Ectodermal cell (in vitro differentiated cells): Measurements from ENCODE around the gene CHAT.

Experiments used
- H3K27ac ChIP-seq: 2 replicates; pipeline ENCODE4 v1.7.0; 2013; ENCODE audit warnings: mild to moderate bottlenecking, low read depth, low read length; ENCODE audit not compliant: insufficient read depth, poor library complexity, severe bottlenecking
- H3K27me3 ChIP-seq: 2 replicates; pipeline ENCODE4 v1.7.0; 2013; ENCODE audit warnings: mild to moderate bottlenecking, low read length; ENCODE audit not compliant: insufficient read depth, control insufficient read depth, poor library complexity, severe bottlenecking
- H3K36me3 ChIP-seq: one replicate; pipeline ENCODE4 v1.7.0; 2013; ENCODE audit warnings: low read length; ENCODE audit not compliant: control insufficient read depth, insufficient read depth
- H3K4me1 ChIP-seq: one replicate; pipeline ENCODE4 v1.7.0; 2013; ENCODE audit warnings: low read length; ENCODE audit not compliant: control insufficient read depth, insufficient read depth
- H3K4me3 ChIP-seq: 2 replicates; pipeline ENCODE4 v1.7.0; 2013; ENCODE audit warnings: low read depth, low read length, control low read depth; ENCODE audit not compliant: insufficient read depth
- H3K9me3 ChIP-seq: 2 replicates; pipeline ENCODE4 v1.7.0; 2013; ENCODE audit warnings: mild to moderate bottlenecking, low read length, moderate library complexity; ENCODE audit not compliant: control insufficient read depth
- WGBS, 2 experiments: methylation state at CpG; one replicate each; pipeline ENCODE4 v1.1.7; 2013; ENCODE audit warnings: missing lambda C conversion rate in 2 of 2; 5-methylcytosine and 5-hydroxymethylcytosine counted together

Gene CHAT

GRCh38 chr10:49629431-49629881 lies 15.6 kb downstream of the CHAT start:
- H3K27ac ChIP-seq: no peak overlapping the region
- no peaks in the 10 kb centered on the region for H3K4me1 ChIP-seq
- no peak overlapping the region for H3K4me3 ChIP-seq
- WGBS, 2 experiments: 87 to 88% methylated on average over 9 of the region's 9 CpGs
- no peaks in the 10 kb centered on the region for H3K27me3 ChIP-seq
- H3K36me3 ChIP-seq: no peaks in the 10 kb centered on the region
- no peaks in the 10 kb centered on the region for H3K9me3 ChIP-seq

GRCh38 chr10:49631975-49632374 lies 18.1 kb downstream of the CHAT start:
- no peak overlapping the region for H3K27ac ChIP-seq
- 94 to 96% methylated on average over 6 of the region's 6 CpGs for WGBS, 2 experiments
- H3K4me1 ChIP-seq: no peaks in the 10 kb centered on the region
- no peaks in the 10 kb centered on the region for H3K9me3 ChIP-seq
- H3K27me3 ChIP-seq: no peaks in the 10 kb centered on the region
- no peaks in the 10 kb centered on the region for H3K36me3 ChIP-seq
- no peak overlapping the region for H3K4me3 ChIP-seq

GRCh38 chr10:49632406-49633317 lies 18.8 kb downstream of the CHAT start:
- H3K36me3 ChIP-seq: no peaks in the 10 kb centered on the region
- no peaks in the 10 kb centered on the region for H3K9me3 ChIP-seq
- H3K4me3 ChIP-seq: no peak overlapping the region
- H3K27ac ChIP-seq: no peak overlapping the region
- no peaks in the 10 kb centered on the region for H3K27me3 ChIP-seq
- WGBS, 2 experiments: 72 to 74% methylated on average over 12 of the region's 12 CpGs
- no peaks in the 10 kb centered on the region for H3K4me1 ChIP-seq

- H3K4me3 ChIP-seq: no peak overlapping the region
- WGBS, 2 experiments: 81 to 82% methylated on average over 13 of the region's 13 CpGs
- H3K9me3 ChIP-seq: no peaks in the 10 kb centered on the region
- H3K27me3 ChIP-seq: no peaks in the 10 kb centered on the region
- no peaks in the 10 kb centered on the region for H3K36me3 ChIP-seq
- no peak overlapping the region for H3K27ac ChIP-seq
- H3K4me1 ChIP-seq: no peaks in the 10 kb centered on the region
Observed at GRCh38 chr10:49633327-49634068, 19.7 kb downstream of the CHAT start.

GRCh38 chr10:49634069-49634660 lies 20.3 kb downstream of the CHAT start:
- WGBS, 2 experiments: 88 to 90% methylated on average over 7 to 8 of the region's 8 CpGs
- Histone ChIP-seq H3K27ac (no peak overlapping the region), H3K4me3 (no peak overlapping the region), H3K27me3 (no peaks in the 10 kb centered on the region), H3K4me1 (no peaks in the 10 kb centered on the region), H3K9me3 (no peaks in the 10 kb centered on the region), H3K36me3 (no peaks in the 10 kb centered on the region)

GRCh38 chr10:49642311-49642710 lies 28.5 kb downstream of the CHAT start:
- Histone ChIP-seq H3K4me3 (no peak overlapping the region), H3K9me3 (no peaks in the 10 kb centered on the region), H3K27me3 (no peaks in the 10 kb centered on the region), H3K36me3 (no peaks in the 10 kb centered on the region), H3K27ac (no peak overlapping the region), H3K4me1 (no peaks in the 10 kb centered on the region)
- WGBS, 2 experiments: 92 to 94% methylated on average over 3 of the region's 3 CpGs

- Histone ChIP-seq H3K27ac (no peak overlapping the region), H3K4me3 (no peak overlapping the region), H3K9me3 (no peaks in the 10 kb centered on the region), H3K4me1 (no peaks in the 10 kb centered on the region), H3K27me3 (no peaks in the 10 kb centered on the region), H3K36me3 (no peaks in the 10 kb centered on the region)
- WGBS, 2 experiments: 92% methylated on average over 5 of the region's 5 CpGs
Observed at GRCh38 chr10:49643241-49644034, 29.6 kb downstream of the CHAT start.

GRCh38 chr10:49644035-49644646 lies 30.3 kb downstream of the CHAT start:
- Histone ChIP-seq H3K36me3 (no peaks in the 10 kb centered on the region), H3K4me1 (no peaks in the 10 kb centered on the region), H3K4me3 (no peak overlapping the region), H3K27ac (no peak overlapping the region), H3K9me3 (no peaks in the 10 kb centered on the region), H3K27me3 (no peaks in the 10 kb centered on the region)
- 93 to 94% methylated on average over 7 of the region's 7 CpGs for WGBS, 2 experiments

GRCh38 chr10:49645417-49645816 lies 31.6 kb downstream of the CHAT start:
- no peak overlapping the region for H3K27ac ChIP-seq
- no peak overlapping the region for H3K4me3 ChIP-seq
- 93 to 94% methylated on average over 8 of the region's 8 CpGs for WGBS, 2 experiments
- H3K36me3 ChIP-seq: no peaks in the 10 kb centered on the region
- H3K27me3 ChIP-seq: no peaks in the 10 kb centered on the region
- H3K4me1 ChIP-seq: no peaks in the 10 kb centered on the region
- H3K9me3 ChIP-seq: no peaks in the 10 kb centered on the region
